ENCODE data around the gene DEPDC5. TPM values are rescaled to one million over a fixed set of nuclear protein-coding genes. Genes with fewer than 3 reads are reported as not detected.

DEPDC5 gene
- total RNA-seq, 1 donor from 2014 or later: 39.5 TPM

GRCh38 chr22:31843526-31843925, 89.7 kb downstream of the DEPDC5 start:
- H3K36me3 Mint-ChIP-seq (ENCODE audit: low read depth): peaks cover 36% of the 10 kb centered on the region
- H3K27me3 Mint-ChIP-seq (ENCODE audit: low read depth): no peaks in the 10 kb centered on the region
- H3K27ac Mint-ChIP-seq (ENCODE audit: unreplicated experiment): no peak overlapping the region
- H3K4me1 Mint-ChIP-seq: peaks cover 12% of the 10 kb centered on the region
- H3K9me3 Mint-ChIP-seq: peaks cover 2% of the 10 kb centered on the region
- TF ChIP-seq CTCF (conservative IDR thresholded peaks at IDR 0.05): no peak
- no peak for DNase-seq (ENCODE audit: low read depth, low spot score)
- H3K4me3 Mint-ChIP-seq: no peak overlapping the region

DNA sequence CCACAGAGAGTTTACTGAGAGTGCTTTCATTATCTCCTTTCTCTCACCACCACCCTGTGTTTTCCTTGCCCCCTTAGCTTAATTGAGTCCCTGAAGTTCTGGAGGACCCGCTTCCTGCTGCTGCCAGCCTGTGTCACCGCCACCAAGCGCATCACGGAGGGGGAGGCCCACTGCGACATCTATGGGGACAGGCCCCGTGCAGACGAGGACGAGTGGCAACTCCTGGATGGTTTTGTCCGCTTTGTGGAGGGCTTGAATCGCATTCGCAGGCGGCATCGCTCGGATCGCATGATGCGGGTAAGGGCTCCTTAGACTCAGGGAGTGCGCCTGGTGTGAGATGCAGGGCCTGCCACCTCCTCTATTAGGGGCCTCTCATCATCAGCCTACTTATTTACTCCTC, 91.1 kb downstream of the DEPDC5 start:
- H3K4me1 Mint-ChIP-seq: peaks cover 12% of the 10 kb centered on the region
- peaks cover 2% of the 10 kb centered on the region for H3K9me3 Mint-ChIP-seq
- peaks cover 44% of the 10 kb centered on the region for H3K36me3 Mint-ChIP-seq (ENCODE audit: low read depth)
- no peak overlapping the region for H3K27ac Mint-ChIP-seq (ENCODE audit: unreplicated experiment)
- H3K27me3 Mint-ChIP-seq (ENCODE audit: low read depth): no peaks in the 10 kb centered on the region
- no peak overlapping the region for H3K4me3 Mint-ChIP-seq
- DNase-seq (ENCODE audit: low read depth, low spot score): no peak
- TF ChIP-seq CTCF (conservative IDR thresholded peaks at IDR 0.05): no peak

DNA sequence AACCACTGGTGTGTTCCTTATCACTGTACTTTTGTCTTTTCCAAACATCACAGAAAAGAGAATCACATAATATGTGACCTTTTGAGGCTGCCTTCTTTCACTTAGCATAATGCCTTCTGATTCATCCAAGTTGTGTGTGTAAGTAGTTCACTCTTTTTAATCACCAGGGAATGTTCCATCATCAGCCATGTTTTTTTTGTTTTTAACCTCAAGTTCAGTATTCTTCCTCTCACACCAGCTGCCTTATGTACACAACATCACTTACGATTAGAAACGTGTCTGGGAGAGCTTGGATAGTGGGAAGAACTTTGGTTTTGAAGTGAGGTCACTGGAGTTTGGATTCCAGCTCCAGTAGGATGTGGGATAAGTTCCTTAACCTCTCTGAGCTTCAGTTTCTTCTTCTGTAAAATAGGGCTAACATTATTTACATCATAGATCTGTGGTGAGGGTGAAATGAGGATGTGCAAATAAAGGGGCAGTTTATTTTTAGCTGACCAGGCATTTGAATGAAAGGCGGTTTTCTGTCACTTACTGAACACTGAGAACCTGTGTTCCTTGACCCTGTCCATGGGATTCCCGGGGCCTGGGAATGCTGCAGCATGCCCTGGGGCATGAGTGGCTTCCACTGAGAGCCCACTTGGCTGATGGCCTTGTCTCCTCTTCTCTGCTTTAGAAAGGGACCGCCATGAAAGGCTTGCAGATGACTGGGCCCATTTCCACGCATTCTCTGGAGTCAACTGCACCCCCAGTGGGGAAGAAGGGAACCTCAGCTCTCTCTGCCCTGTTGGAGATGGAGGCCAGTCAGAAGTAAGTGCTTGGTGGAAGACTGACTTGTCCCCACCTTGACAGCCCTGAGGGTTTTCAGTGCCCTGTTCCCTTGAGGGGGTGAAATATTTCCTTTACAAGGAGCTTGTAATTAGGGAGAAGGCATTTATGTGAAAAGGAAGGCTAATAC, 92.6 kb downstream of the DEPDC5 start:
- peak; percentile 50 for TF ChIP-seq CTCF (conservative IDR thresholded peaks at IDR 0.05)
- Mint-ChIP-seq H3K36me3 (ENCODE audit: low read depth) (peaks cover 47% of the 10 kb centered on the region), H3K27me3 (ENCODE audit: low read depth) (no peaks in the 10 kb centered on the region), H3K4me3 (no peak overlapping the region), H3K4me1 (peaks cover 12% of the 10 kb centered on the region), H3K27ac (ENCODE audit: unreplicated experiment) (peak overlapping the region; percentile 95), H3K9me3 (peaks cover 2% of the 10 kb centered on the region)
- DNase-seq (ENCODE audit: low read depth, low spot score): peak; percentile 34

DNA sequence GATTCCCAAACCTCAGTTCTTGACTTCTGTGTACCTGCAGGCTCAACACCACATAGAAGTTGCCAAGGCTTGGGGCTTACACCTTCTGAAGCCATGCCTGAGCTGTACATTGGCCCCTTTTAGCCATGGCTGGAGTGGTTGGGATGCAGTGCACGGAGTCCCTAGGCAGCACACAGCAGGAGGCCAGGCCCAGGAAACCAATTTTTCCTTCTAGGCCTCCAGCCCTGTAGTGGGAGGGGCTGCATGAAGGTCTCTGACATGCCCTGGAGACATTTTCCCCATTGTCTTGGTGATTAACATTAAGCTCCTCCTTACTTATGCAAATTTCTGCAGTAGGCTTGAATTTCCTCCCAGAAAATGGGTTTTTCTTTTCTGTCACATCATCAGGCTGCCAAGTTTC, 94.6 kb downstream of the DEPDC5 start:
- TF ChIP-seq CTCF (conservative IDR thresholded peaks at IDR 0.05): no peak
- no peak overlapping the region for H3K27ac Mint-ChIP-seq (ENCODE audit: unreplicated experiment)
- H3K36me3 Mint-ChIP-seq (ENCODE audit: low read depth): peaks cover 38% of the 10 kb centered on the region
- H3K9me3 Mint-ChIP-seq: peaks cover 2% of the 10 kb centered on the region
- no peak overlapping the region for H3K4me3 Mint-ChIP-seq
- peaks cover 20% of the 10 kb centered on the region for H3K4me1 Mint-ChIP-seq
- H3K27me3 Mint-ChIP-seq (ENCODE audit: low read depth): no peaks in the 10 kb centered on the region
- no peak for DNase-seq (ENCODE audit: low read depth, low spot score)

- peaks cover 35% of the 10 kb centered on the region for H3K36me3 Mint-ChIP-seq (ENCODE audit: low read depth)
- H3K27ac Mint-ChIP-seq (ENCODE audit: unreplicated experiment): no peak overlapping the region
- H3K9me3 Mint-ChIP-seq: peaks cover 2% of the 10 kb centered on the region
- H3K4me1 Mint-ChIP-seq: peaks cover 22% of the 10 kb centered on the region
- no peak overlapping the region for H3K4me3 Mint-ChIP-seq
- TF ChIP-seq CTCF (conservative IDR thresholded peaks at IDR 0.05): no peak
- no peak for DNase-seq (ENCODE audit: low read depth, low spot score)
- H3K27me3 Mint-ChIP-seq (ENCODE audit: low read depth): no peaks in the 10 kb centered on the region
Measured at GRCh38 chr22:31850135-31850534, 96.3 kb downstream of the DEPDC5 start.

Measured in neural crest cell (in vitro differentiated cells).